HG03025 (cell line): Measurements from ENCODE around the gene LRP3.

Experiments used
- ATAC-seq: cut with Tn5 transposase; IDR thresholded peaks from one replicate; pipeline ENCODE4 v1.9.1; 2021; ENCODE audit warnings: mild to moderate bottlenecking, moderate library complexity; ENCODE audit not compliant: unreplicated experiment, low FRiP score

LRP3 gene

DNA sequence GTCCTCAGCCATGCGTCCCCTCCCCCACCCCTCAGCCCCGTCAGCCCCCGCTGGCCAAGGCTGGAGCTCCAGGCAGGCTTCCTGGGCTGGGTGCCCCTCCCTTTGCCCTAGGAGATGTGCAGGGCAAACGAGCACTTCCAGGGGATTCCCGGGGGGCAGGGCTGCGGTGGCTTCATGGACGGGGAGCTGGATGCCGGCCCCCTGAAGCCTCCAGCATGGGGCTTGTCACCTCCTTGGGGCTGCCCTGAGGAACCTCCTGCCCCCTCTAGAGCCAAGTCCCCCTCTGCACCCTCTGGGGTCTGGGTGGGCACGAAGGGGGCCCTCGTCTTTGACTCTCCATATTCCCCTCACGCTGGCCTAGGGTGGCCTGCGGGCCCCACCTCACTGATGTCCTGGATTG lies 56.9 kb downstream of the LRP3 start:
- no peak for ATAC-seq

DNA sequence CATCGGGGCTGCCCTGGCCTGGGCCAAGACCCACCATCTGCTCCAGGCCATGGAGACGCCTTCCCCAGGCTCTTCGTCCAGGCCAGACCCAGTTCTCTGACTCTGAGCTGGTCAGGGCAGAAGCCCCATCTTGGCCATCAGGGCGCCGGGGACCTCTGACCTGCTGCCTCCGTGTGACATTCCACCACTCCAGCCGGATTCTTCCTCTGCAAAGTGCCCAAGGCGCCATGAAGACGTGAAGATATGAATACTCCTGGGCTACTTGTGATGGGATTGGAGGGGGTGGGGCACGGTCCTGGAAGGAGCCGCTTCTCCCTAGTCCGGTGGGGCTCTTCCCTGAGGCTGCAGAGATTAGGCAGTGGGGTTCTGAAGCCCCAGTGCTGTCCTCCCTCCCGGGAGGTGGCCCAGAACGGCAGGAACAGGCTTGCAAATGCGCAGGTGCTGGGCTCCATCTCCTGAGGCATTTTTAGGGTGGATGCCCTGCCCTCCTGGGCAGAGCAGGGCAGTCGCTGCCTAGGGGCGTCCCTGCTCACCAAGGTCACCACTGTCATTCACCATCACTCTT lies 57.5 kb downstream of the LRP3 start:
- no peak for ATAC-seq

DNA sequence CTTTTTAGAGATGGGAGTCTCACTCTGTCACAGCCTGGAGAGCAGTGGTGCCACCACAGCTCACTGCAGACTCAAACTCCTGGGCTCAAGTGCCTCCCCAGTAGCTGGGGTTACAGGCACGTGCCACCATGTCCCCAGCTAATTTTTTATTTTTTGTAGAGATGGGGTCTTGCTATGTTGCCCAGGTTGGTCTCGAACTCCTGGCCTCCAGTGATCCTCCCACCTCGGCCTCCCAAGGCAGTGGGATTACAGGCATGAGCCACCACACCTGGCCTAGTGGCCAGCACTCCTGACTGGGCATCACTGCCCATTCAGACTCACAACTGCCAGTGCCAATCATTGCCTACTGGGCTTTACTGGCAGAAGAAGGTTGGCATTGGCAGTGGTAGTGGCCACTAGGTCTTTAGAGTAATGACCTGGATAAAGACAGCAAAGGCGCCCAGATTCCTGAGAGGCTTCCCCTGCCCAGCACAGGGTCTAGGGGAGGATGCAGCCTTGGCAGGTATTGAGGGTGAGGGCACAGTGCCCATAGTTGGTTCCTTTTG lies 58.4 kb downstream of the LRP3 start:
- no peak for ATAC-seq

DNA sequence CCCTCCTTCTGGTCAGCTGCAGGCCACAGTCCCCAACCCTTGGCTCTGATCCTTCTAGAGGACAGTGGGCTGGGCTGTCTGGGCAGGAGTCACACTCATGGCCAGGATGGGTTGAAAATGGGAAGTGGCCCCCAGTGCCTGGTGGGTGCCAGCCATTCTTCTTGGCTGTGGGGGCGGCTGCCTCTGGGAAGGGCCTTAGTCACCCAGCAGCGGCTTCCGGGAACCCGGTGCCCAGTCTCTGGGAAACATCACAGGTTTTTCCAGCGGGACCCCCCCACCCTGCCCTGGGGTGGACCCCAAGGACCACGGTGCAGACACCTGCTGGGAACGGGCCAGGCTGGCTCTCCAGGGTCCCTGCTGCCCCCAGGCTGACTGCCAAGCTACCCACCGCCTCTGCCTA lies 58.8 kb downstream of the LRP3 start:
- no peak for ATAC-seq

DNA sequence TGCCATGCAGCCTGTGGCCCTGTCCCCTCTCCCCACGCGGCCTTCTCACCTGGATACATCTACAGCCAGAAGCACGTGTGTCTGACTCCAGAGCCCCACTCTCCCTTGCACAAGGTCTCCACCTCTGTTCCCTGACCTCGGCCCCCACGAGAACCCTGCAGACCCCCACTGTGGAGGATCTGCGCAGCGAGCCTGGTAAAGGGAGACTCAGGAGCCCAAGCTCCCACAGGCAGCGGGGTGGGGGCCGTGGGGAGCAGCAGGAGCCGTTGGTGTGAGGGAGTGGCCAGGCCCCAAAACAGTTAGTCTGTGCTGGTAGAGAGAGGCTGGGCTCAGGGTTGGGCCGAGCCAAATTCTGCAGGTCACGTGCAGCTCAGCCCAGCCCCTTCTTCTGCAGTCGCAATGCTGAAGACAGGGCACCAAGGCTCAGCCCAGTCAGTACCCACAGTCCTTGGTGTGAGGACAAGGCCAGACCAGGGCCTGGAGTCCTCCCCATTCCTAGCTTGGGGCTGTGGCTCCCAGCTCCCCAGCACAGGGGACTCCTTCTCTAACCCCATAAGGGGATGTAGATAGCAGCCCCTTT lies 60.2 kb downstream of the LRP3 start:
- no peak for ATAC-seq

DNA sequence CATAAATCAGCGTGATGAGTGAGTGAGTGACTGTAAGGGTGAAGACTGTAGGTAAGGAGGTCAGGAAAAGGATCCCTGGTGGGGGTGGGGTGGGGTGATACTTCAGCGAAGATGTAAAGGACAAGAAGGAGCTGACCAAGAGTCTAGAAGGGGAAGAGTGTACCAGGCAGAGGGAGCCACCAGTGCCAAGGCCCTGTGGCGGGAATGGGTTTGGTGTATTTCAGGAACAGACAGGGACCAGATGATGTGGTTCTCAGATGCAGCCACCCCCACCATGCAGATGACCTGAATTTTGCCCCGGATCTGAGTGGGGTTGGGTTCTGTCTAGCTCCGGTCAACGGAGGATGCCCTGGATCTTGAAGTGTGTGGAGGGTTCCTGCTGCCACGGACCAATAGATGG lies 61.7 kb downstream of the LRP3 start:
- no peak for ATAC-seq

DNA sequence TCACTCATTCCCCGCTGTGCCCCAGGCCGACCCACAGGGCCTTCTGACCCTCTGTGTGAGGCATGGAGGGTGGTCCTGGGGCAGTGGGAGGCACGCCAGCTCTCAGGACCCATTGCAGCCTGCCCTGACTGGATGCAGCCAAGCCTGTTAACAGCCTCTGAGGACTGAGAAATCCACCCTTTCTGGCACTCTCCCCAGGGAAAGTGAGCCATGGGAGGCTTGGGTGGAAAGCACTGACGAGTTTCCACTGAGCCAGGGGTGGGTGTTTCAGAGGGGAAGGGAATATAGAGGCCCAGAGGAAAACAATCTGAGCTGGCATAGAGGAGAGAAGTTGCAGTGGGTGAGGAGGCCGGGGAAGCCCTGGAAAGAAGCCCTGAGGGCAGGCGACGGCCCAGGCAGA lies 62.1 kb downstream of the LRP3 start:
- ATAC-seq, result no peak

DNA sequence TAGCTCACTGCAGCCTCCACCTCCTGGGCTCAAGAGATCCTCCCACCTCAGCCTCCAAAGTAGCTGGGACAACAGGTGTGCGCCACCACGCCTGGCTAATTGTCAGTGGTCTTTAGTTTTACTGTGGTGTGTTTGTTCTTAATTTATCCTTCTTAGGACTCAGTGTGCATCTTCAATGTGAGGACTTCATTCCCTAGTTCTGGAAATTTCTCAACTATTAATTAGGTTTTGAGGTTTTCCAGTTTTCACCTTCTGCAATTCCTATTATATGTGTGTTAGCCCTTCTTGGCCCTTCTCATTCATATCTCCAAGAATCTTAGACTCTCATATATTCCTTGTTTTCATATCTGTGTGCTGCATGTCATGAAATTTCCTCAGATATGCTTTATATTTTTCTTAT lies 63.7 kb downstream of the LRP3 start:
- ATAC-seq, result no peak
